HepG2 (cell line): Measurements from ENCODE around the gene WWTR1. TPM values are rescaled to one million over a fixed set of nuclear protein-coding genes. Genes with fewer than 3 reads are reported as not detected.

Experiments
- ATAC-seq: fragments of 200-7000 bp; cut with Tn5 transposase; 3 replicates; pipeline ENCODE4 v1.9.1; 2020; ENCODE audit warnings: mild to moderate bottlenecking, moderate library complexity
- BruUV-seq: library from RNA; stranded (reverse); fragments of 400-500 nt; replicated peaks from 2 replicates; lab custom pipeline; 2021; lab: Mats Ljungman, UMichigan
- CTCF ChIA-PET: fragments of 300-600 bp; formaldehyde crosslinking; extraction: SDS; loops from one replicate; lab custom pipeline; 2021; ENCODE audit warnings: low total read pairs, inconsistent platforms, low intra/inter-chr PET ratio; lab: Yijun Ruan, JAX
- POLR2A ChIA-PET: fragments of 350-600 bp; sonication (Branson Sonifier 250); formaldehyde crosslinking; loops from one replicate; lab custom pipeline; 2020; ENCODE audit warnings: antibody characterized with exemption, inconsistent platforms; lab: Yijun Ruan, JAX
- DNase-seq: peaks from one replicate; pipeline ENCODE4 v3.0.0-alpha.2; 2015; ENCODE audit warnings: low spot score
- FAIRE-seq: peaks from 3 replicates; lab custom pipeline; 2011; peaks lifted over from hg19 to GRCh38; lab: Jason Lieb, UNC
- H2AFZ ChIP-seq: one replicate; pipeline ENCODE4 v1.6.1; 2011; ENCODE audit warnings: low read length, inconsistent platforms
- H3K27ac ChIP-seq: fragments of 300-600 bp; 3 replicates; pipeline ENCODE4 v1.8.0; 2011; ENCODE audit warnings: mixed run types, mild to moderate bottlenecking, mixed read lengths, low read length, inconsistent platforms; ENCODE audit not compliant: insufficient read depth; ENCODE audit errors: extremely low read length
- H3K27me3 ChIP-seq, 2 experiments: fragments of 200-600 bp in 1 of 2; 2 replicates in 1 of 2; 3 replicates in 1 of 2; pipeline versions ENCODE4 v1.6.0 to v1.8.0; 2011; ENCODE audit warnings: low read length in 2 of 2, mild to moderate bottlenecking in 2 of 2, moderate library complexity in 2 of 2, inconsistent platforms in 1 of 2; ENCODE audit not compliant: insufficient read depth in 2 of 2, control insufficient read depth in 1 of 2
- H3K36me3 ChIP-seq, 2 experiments: fragments of 200-600 bp in 1 of 2; replicated peaks in 1 of 2; 2 replicates in 1 of 2; 3 replicates in 1 of 2; pipeline versions ENCODE4 v1.5.1 to v1.8.0; 2011; ENCODE audit warnings: low read length in 2 of 2, inconsistent platforms in 1 of 2; ENCODE audit not compliant: insufficient read depth in 2 of 2, control insufficient read depth in 1 of 2
- H3K4me1 ChIP-seq: 2 replicates; pipeline ENCODE4 v1.5.1; 2012; ENCODE audit warnings: low read length, inconsistent platforms; ENCODE audit not compliant: insufficient read depth
- H3K4me2 ChIP-seq: 2 replicates; pipeline ENCODE4 v1.6.0; 2011; ENCODE audit warnings: low read depth, low read length, inconsistent platforms
- H3K4me3 ChIP-seq, 3 experiments: fragments of 200-600 bp in 1 of 3; sonication (generic), shearing (Covaris generic) in 1 of 3; replicated peaks in 1 of 3; 2 replicates each; pipeline ENCODE4 v1.5.1; 2011 to 2016; ENCODE audit warnings: low read length in 3 of 3, inconsistent platforms in 2 of 3, low read depth in 2 of 3, mild to moderate bottlenecking in 2 of 3, control low read depth in 1 of 3, mixed read lengths in 1 of 3; ENCODE audit not compliant: insufficient read depth in 1 of 3
- H3K79me2 ChIP-seq: one replicate; pipeline ENCODE4 v1.6.1; 2011; ENCODE audit warnings: low read length, inconsistent platforms; ENCODE audit not compliant: insufficient read depth
- H3K9ac ChIP-seq: 2 replicates; pipeline ENCODE4 v1.6.0; 2011; ENCODE audit warnings: mild to moderate bottlenecking, low read depth, low read length, inconsistent platforms; ENCODE audit not compliant: insufficient read depth
- H3K9me3 ChIP-seq: 2 replicates; pipeline ENCODE4 v1.5.1; 2012; ENCODE audit warnings: mild to moderate bottlenecking, low read length
- H4K20me1 ChIP-seq: 2 replicates; pipeline ENCODE4 v1.6.0; 2011; ENCODE audit warnings: inconsistent platforms, mild to moderate bottlenecking, low read length, moderate library complexity; ENCODE audit not compliant: insufficient read depth
- MAFF ChIP-seq: IDR thresholded peaks from 2 replicates; pipeline ENCODE4 v1.6.1; 2011; ENCODE audit warnings: low read depth, low read length, improper control_type of control experiment
- MAFK ChIP-seq, 2 experiments: IDR thresholded peaks in 1 of 2; conservative IDR thresholded peaks in 1 of 2; 2 replicates each; pipeline ENCODE4 v1.6.1; 2011; ENCODE audit warnings: improper control_type of control experiment in 2 of 2, low read length in 2 of 2
- NKX3-1 ChIP-seq: sonication (generic); formaldehyde crosslinking; IDR thresholded peaks from 2 replicates; pipeline ENCODE4 v1.5.0; 2020; ENCODE audit warnings: missing genetic modification reagents
- ZFP37 ChIP-seq: sonication (generic); formaldehyde crosslinking; IDR thresholded peaks from 2 replicates; pipeline ENCODE4 v1.4.0; 2020; ENCODE audit warnings: missing genetic modification reagents, borderline replicate concordance
- ZNF468 ChIP-seq: sonication (generic); formaldehyde crosslinking; IDR thresholded peaks from 2 replicates; pipeline ENCODE4 v1.8.0; 2022; ENCODE audit warnings: mild to moderate bottlenecking, moderate library complexity, missing genetic modification reagents
- ZNF547 ChIP-seq: sonication (generic); formaldehyde crosslinking; IDR thresholded peaks from 2 replicates; pipeline ENCODE4 v1.5.1; 2020; ENCODE audit warnings: mild to moderate bottlenecking, missing genetic modification reagents
- WGBS: methylation state at CpG from one replicate; pipeline ENCODE4 v1.1.6; 2017; ENCODE audit warnings: low lambda C conversion rate; 5-methylcytosine and 5-hydroxymethylcytosine counted together
- in situ Hi-C: cut with HindIII; loops from 2 replicates; pipeline ENCODE4 v1.10.0; 2017; ENCODE audit warnings: low pct_unique_long_range_greater_than_20kb; ENCODE audit not compliant: extremely low pct_ligation_motif_present
- intact Hi-C: fragments of 100-400 bp; cut with micrococcal nuclease; formaldehyde crosslinking; loops from one replicate; pipeline ENCODE4 v1.10.0; 2022; ENCODE audit not compliant: unreplicated experiment
- polyA plus RNA-seq, 8 experiments: library from polyadenylated mRNA; depleted of rRNA in 3 of 8; stranded (reverse) in 7 of 8; unstranded in 1 of 8; fragments of >200 nt; fragmentation: Illumina TruSeq in 4 of 8; extraction: Trizol in 4 of 8; gene quantifications; 2 replicates each; pipeline versions ENCODE4 v1.2.1 to v1.2.3, GENCODE V29; 2011 to 2016; ENCODE audit warnings: low read depth in 4 of 8, missing spikeins in 1 of 8, mixed read lengths in 1 of 8; ENCODE audit not compliant: insufficient read depth in 1 of 8
- total RNA-seq, 5 experiments: library from RNA; depleted of rRNA; stranded (reverse); fragments of >200 nt; fragmentation: Illumina TruSeq; extraction: Trizol; gene quantifications; 2 replicates each; pipeline ENCODE4 v1.2.3, GENCODE V29; 2016; ENCODE audit warnings: low read depth in 1 of 5
- TF ChIP-seq, protein P1 (sequence below): sonication (generic); formaldehyde crosslinking; IDR thresholded peaks from 2 replicates; pipeline ENCODE4 v1.4.0; 2020; ENCODE audit warnings: missing genetic modification reagents, borderline replicate concordance

The WWTR1 gene
- total and polyA plus RNA-seq, 2 of the 13 experiments (the other 11 are each of a cell fraction or from before 2014, with no cell fraction given), result 19.7 to 139 TPM

DNA sequence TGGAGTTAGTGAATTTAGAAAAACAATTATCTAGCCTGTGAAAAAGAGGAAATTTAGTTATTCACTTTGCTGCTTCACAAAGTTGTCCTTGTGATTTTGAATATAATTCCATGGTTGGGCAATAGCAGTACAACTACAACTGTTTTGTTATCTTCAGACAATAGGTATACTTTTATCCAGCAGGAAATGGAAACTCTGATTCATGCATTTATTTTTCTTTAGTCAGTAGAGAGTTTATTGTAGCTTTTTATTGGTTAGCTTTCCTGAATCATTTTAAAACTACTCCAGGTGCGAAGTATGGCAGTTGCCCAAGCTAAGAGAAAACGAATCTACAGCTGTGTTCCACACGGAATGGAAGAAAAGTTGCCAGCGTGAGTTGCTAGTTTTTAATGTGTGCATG is 103.0 kb downstream of the WWTR1 start:
- in situ Hi-C loops, result no loop called here
- no peaks in the 10 kb centered on the region for H3K9me3 ChIP-seq
- H3K27me3 ChIP-seq, result no peaks in the 10 kb centered on the region
- 98% methylated on average over 4 of the region's 4 CpGs for WGBS
- CTCF ChIA-PET, result no interaction called here
- FAIRE-seq, result no peak
- peaks cover 17% of the 10 kb centered on the region; the same call in 1 of the 2 replicates for H4K20me1 ChIP-seq
- TSS peak; percentile 13 for BruUV-seq
- TF ChIP-seq ZNF468 (CRISPR knock-in tag) (no peak), NKX3-1 (CRISPR knock-in tag) (no peak)
- TF ChIP-seq, protein P1, sequence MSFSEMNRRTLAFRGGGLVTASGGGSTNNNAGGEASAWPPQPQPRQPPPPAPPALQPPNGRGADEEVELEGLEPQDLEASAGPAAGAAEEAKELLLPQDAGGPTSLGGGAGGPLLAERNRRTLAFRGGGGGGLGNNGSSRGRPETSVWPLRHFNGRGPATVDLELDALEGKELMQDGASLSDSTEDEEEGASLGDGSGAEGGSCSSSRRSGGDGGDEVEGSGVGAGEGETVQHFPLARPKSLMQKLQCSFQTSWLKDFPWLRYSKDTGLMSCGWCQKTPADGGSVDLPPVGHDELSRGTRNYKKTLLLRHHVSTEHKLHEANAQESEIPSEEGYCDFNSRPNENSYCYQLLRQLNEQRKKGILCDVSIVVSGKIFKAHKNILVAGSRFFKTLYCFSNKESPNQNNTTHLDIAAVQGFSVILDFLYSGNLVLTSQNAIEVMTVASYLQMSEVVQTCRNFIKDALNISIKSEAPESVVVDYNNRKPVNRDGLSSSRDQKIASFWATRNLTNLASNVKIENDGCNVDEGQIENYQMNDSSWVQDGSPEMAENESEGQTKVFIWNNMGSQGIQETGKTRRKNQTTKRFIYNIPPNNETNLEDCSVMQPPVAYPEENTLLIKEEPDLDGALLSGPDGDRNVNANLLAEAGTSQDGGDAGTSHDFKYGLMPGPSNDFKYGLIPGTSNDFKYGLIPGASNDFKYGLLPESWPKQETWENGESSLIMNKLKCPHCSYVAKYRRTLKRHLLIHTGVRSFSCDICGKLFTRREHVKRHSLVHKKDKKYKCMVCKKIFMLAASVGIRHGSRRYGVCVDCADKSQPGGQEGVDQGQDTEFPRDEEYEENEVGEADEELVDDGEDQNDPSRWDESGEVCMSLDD (CRISPR knock-in tag), result no peak
- TF ChIP-seq, all 625 proteins: peak for 0
- ATAC-seq, result no peak
- DNase-seq, result no peak
- Histone ChIP-seq H3K27ac (no peak overlapping the region), H3K9ac (no peak overlapping the region), H3K36me3 (peaks cover 10 to 46% of the 10 kb centered on the region in 2 experiments; a peak in 3 of 5 replicates), H3K79me2 (peaks cover 40% of the 10 kb centered on the region), H3K4me1 (peaks cover 39% of the 10 kb centered on the region), H3K4me3 (no peak overlapping the region), H3K4me2 (no peak overlapping the region), H2AFZ (no peak overlapping the region)
- POLR2A ChIA-PET, result no interaction called here
- intact Hi-C loops, result no loop called here

DNA sequence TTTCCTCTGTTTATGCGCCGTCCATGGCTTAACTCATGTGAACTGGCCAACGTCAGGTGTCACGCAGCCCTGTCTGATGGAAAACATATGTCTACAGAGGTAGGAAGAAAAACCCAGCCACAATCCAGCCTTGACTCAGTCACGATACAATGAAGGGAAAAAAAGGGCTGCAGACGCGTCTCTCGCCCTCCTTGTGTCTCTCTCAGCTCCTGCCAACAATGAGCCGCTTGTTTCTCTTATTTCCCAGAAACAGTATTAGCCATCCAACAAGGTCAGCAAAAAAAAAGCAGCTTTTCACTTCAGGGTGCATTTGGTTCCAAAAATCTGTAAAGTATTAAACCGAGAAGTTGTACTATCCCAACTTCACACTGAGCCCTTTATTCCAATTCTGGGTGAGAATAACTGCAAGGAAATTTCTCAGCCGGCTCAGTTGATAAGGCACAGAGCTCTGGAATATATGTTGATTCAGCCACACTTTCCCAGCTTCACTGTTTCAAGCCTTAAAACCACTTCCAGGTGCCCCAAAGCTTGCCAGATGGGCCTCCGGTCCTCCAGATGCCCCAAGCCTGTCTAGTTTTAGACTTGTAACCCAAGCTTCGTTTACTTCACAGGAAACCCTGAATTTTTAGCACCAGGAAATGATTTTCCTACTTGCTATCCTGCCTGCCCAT is 103.9 kb downstream of the WWTR1 start:
- Histone ChIP-seq H3K79me2 (peaks cover 41% of the 10 kb centered on the region), H3K4me2 (no peak overlapping the region), H3K9me3 (no peaks in the 10 kb centered on the region), H3K4me3 (no peak overlapping the region), H3K27ac (peak overlapping the region; percentile 15), H2AFZ (no peak overlapping the region), H3K27me3 (no peaks in the 10 kb centered on the region), H3K4me1 (peaks cover 48% of the 10 kb centered on the region), H3K36me3 (peaks cover 10 to 40% of the 10 kb centered on the region in 2 experiments; a peak in 3 of 5 replicates), H3K9ac (no peak overlapping the region), H4K20me1 (peaks cover 17% of the 10 kb centered on the region; the same call in 1 of the 2 replicates)
- ATAC-seq (no peak), FAIRE-seq (no peak), DNase-seq (no peak)
- no TSS peak for BruUV-seq
- CTCF ChIA-PET, result no interaction called here
- in situ Hi-C loops (no loop called here), intact Hi-C loops (no loop called here)
- WGBS, result 94% methylated on average over 13 of the region's 13 CpGs
- POLR2A ChIA-PET, result no interaction called here
- TF ChIP-seq MAFK (conservative IDR thresholded peaks at IDR 0.05 in 1 of 2, IDR thresholded peaks at IDR 0.05 in 1 of 2; ENCODE audit: low read length in 2 of 2), result peak; percentile 34 to 44; a peak in 3 of 4 replicates
- no peak for TF ChIP-seq ZNF547 (CRISPR knock-in tag)
- no peak for TF ChIP-seq ZFP37
- 0 out of 2 replicates have a peak, but pooled peaks have one; percentile 26 for TF ChIP-seq MAFF
